HuH-7 (cell line): ENCODE measurements around the gene ACSM2A.
"Not testable (repeated sequence)": the region's sequence is repeated elsewhere in the genome, so short reads cannot be mapped to it uniquely, and the experiment has no call there.

Experiments used
- DNase-seq: peaks from one replicate; pipeline ENCODE4 v3.0.0; 2011; ENCODE audit warnings: low spot score

Gene ACSM2A, protein sequence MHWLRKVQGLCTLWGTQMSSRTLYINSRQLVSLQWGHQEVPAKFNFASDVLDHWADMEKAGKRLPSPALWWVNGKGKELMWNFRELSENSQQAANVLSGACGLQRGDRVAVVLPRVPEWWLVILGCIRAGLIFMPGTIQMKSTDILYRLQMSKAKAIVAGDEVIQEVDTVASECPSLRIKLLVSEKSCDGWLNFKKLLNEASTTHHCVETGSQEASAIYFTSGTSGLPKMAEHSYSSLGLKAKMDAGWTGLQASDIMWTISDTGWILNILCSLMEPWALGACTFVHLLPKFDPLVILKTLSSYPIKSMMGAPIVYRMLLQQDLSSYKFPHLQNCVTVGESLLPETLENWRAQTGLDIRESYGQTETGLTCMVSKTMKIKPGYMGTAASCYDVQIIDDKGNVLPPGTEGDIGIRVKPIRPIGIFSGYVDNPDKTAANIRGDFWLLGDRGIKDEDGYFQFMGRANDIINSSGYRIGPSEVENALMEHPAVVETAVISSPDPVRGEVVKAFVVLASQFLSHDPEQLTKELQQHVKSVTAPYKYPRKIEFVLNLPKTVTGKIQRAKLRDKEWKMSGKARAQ

DNA sequence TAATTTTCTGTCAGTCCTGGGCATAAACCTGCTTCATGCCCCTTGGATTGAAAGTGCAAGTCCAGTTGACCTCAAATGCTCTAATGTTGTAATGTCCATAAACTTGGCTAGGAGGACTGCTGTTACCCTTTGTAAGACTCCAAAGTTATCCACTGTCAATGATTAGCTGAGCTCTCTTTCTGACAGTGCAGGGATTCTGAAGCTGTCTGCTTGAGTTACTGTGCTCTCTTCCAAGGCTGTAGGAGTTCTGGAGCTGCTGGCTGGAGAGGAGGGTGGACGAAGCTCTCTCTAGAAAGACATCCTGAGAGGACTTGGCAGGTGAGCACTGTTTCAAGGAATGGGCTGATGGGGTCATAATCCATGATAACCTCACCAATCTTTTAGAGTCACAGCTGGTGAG lies at the start of gene ACSM2A:
Gene ACSM2A (plus strand): TSS at position 158 of the 400 bp plus-strand sequence. CDS start 8,594 bp downstream, outside the sequence.
- DNase-seq = not testable (repeated sequence)

DNA sequence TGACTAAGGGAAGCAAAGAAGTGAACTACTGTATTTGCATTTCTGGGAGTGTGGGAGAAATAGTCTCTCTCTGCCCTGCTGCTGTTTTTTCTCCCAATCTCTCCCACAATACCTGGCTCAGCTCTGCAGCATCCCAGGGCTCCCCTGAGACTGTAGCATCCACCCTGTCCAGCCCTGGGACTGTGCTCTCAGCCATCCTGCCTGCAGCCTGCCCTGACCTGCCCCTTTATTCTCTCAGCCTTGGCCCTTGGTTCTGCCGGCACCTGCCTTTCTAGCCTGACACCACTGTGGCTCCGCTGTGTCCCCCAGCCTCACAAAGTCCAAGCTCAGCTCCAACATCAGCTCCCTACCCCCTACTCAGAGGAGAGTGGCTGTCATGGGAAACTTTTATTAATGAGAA lies 48.7 kb upstream of the ACSM2A start:
- no peak for DNase-seq

DNA sequence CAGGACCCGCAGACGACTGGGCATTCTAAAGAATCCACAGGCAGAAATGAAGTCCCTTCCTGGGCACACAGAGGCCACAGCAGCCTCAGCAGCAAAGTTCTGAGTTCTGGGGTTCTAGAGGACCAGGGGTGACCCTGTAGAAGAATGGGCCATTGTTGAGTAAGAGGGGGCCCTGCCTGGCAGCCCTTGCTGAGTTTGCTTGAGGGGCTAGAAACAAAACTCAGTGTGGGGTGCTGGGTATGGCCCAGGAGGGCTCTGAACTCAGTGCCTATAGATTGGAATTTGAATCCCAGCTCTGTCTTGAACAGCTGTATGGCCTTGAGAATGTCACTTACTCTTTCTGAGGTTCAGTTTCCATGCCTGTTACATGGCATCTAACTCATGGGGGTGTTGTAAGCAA lies 46.7 kb upstream of the ACSM2A start, which contains the start of gene PDILT:
Gene PDILT (minus strand): TSS at position 101 of the 400 bp plus-strand sequence. CDS start 5,437 bp downstream, outside the sequence.
- no peak for DNase-seq

DNA sequence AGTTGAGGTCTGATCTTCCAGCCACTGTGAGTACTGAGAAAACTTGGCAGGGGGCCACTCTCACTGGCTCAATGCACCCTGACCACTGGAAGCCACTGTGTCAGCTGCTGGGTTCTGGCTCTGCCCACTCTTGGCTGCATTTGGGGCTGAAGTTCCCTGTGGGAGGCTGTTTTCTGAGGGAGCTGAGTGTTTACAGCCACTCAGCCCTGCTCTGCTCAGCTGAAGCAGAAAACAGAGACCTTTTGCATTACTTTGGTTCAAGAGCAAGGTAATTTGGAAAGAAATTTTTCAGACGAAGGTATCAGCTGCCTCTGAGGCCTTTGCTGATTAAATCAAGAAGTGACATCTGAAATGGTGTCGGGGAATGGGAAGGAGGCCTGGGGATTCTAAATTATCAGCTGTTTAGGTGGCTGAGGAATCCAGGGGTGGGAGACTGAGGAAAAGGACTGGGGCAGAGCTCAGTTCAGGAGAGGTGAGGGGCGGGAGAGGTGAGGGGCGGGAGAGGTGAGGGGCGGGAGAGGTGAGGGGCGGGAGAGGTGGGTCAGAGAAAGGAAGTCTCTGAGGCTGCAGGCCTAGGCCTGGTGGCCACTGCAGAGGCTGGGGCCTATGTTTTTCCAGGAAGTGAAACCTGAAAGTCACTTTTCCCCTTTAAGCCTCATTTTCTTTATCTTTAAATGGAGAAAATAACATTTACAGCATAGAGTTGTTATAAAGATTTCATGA lies 41.8 kb upstream of the ACSM2A start, which contains the start of gene ACSM5:
Gene ACSM5 (plus strand): TSS at position 137 of the 723 bp plus-strand sequence. CDS start 1,951 bp downstream, outside the sequence.
- DNase-seq = no peak

DNA sequence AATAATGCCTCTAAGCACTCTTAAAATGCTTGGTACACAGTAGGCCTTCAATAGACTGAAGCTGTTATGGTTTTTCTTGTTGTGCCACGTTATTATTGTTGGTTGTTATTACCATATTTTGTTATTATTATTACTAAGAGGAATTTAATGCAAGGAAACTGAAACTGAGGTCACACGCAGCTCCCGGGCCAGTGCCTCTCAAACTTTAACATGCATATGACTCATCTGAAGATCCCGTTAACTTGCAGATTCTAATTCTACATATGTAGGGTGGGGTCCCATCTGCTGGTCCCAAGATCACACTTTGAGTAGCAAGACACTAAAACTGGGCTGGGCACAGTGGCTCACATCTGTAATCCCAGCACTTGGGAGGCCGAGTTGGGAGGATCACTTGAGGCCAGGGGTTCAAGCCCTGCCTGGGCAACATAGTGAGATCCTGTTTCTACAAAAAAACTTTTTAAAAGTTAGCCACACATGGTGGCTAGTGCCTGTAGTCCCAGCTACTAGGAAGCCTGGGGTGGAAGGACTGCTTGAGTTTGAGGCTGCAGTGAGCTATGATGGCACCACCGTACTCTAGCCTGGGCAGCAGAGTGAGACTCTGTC lies 41.1 kb upstream of the ACSM2A start:
- DNase-seq = no peak

DNA sequence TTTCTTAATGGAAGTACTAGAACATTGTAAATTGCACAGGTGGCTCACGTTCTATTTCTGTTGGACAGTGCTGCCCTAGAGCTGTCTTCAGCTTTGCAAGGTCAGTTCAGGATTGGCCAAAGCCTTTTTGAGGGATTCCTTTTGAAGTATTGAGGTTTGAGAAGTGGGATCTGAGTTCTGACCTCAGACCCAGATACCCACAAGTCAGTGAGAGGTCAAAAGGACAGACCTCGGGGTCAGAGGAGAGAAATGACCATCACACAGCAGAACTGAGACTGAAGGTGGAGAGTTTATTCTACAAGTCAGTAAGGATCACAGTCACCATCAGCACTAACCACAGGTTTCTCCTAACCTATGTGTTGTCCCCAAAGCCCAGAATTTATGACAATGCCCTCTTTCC lies 40.3 kb upstream of the ACSM2A start:
- DNase-seq = no peak

DNA sequence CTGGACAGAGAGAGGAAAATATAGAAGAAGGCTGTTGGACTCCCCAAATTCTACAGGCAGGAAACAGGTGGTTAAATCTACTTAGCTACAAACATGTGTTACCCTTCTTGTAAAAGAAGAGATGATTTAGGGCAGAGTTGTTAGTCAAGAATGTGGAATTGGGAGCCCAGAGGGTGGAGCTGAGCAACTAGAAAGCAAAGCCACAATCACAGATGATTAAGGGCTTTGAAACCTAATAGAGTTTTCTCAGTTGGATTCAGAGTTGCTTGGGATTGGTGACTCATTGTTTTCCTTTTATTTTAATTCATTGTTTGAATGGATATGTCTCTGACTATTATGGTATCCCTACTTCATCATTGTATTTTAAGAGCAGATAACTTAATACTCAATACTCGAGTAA lies 35.8 kb upstream of the ACSM2A start:
- DNase-seq = no peak

DNA sequence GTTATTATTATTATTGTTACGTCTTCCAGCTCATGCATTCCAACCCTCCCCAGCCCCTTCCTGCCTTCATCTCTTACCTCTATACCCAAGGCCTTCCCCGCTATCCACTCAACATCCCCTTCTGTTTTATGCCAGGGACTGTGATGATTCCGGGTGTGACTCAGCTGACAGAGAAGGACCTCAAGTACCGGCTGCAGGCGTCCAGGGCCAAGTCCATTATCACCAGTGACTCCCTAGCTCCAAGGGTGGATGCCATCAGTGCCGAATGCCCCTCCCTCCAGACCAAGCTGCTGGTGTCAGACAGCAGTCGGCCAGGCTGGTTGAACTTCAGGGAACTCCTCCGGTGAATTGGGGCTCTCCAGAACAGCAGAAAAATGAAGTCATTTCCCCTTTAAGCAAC lies 32.2 kb upstream of the ACSM2A start:
- DNase-seq = not testable (repeated sequence)

DNA sequence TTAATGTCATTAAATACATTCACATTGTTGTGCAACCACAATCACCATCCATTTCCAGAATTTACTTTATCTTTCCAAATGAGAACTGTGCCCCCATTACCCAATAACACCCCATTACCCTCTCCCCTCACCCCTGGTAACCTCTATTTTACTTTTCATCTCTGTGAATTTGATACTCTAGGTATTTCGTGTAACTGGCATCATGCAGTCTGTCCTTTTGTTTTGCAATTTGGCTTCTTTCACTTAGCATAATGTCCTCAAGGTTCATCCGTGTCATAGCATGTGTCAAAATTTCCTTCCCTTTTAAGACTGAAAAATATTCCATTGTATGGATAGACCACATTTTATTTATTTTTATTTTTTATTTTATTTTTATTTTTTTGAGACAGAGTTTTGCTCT lies 29.6 kb upstream of the ACSM2A start:
- DNase-seq = not testable (repeated sequence)

DNA sequence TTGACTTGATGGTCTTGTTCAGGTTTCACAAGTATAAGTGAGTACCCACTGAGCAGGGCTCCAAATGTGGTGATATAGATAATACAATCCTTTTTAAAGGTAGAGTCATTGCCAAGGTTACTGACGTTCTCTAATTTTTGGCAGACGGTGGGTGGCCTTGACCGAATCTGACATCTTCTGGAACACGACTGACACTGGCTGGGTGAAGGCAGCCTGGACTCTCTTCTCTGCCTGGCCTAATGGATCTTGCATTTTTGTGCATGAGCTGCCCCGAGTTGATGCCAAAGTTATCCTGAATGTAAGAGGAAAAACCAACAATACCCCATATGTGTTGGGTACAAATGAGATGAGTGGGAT lies 27.6 kb upstream of the ACSM2A start:
- not testable (repeated sequence) for DNase-seq

DNA sequence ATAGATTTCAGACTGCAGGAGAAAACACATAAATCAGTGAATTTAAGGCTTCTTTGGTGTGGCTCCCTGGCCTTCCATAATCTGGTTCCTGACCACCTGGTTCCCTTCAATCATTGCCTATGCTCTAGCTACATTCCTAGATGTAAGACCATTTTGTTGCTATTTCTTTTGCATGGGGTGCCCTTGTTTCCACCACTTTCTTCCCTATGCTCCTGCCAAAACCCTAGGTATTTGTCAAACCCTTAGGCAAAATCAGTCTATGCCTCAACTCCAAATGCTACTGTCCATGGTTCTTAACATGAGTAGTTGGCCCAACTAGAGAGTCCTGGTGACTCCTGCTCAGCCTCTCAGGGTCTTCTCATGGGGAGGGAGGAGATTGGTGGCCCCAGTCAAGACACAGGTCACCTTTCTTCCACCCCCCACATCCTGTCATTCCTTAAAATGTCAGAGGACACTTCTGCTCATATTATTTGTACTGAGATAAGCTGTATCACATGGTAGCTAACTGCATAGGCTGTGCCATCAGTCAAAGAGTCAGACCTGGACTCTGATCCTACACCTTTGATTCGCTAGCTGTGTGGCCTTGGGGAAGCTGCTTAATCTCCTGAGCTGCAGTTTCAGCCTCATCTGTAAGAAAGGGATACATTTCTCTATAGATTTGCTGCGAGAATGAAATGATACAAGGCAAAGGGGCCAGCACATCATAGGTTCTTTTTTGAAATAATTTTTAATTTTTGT lies 27.0 kb upstream of the ACSM2A start:
- DNase-seq = no peak

DNA sequence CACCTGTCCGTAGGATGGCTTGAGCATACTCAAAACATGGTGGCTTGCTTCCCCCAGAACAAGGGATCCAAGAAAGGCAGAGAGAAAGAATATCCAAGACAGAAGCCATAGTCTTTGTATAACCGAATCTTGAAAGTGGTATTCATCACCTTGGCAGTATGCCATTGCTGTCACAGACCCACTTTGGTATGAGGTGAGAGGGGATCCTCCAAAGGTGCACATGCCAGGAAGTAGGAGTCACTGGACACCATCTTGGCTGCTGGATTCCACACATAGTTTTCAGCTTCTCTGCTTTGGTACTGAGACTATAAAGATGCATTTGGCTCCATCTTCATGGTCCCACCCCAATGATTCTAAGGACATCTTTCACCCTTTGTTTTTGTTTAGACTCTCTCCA lies 23.9 kb upstream of the ACSM2A start:
- not testable (repeated sequence) for DNase-seq

DNA sequence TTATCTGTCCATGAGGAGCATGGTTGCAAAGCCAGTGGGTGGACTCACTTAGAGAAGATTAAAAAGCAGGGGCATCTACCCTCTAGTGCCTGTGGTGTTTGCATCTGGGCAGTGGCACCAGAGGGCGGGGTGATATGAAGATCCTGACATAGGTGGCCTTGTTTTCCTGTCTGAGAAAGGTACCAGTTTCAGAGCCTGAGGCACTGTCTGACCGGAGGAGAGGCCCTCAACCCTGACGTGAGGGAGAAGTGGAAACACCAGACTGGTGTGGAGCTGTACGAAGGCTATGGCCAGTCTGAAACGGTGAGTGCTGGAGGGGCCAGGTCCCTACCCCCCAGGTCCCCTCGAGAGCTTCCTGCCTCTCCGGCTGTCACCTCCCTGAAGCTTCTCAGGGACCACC lies 21.8 kb upstream of the ACSM2A start:
- DNase-seq = not testable (repeated sequence)

DNA sequence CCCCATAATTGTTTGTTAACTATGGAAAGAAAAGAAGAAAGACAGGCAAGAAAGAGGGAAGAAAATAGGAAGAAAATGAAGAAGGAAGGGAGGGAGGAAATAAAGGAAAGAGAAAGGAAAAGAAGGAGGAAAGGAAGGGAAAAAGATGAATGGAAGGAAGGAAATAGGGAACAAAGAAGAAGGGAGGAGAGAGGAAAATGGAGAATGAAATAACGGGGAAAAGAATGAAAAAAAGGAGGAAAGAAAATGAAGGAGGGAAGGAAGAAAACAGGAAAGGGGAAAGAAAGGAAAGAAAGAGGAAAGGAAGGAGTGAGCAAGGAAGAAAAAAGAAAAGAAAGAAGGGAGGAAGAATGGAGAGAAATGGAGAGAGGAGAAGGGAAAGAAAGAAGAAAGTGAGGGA lies 20.8 kb upstream of the ACSM2A start:
- DNase-seq = not testable (repeated sequence)

DNA sequence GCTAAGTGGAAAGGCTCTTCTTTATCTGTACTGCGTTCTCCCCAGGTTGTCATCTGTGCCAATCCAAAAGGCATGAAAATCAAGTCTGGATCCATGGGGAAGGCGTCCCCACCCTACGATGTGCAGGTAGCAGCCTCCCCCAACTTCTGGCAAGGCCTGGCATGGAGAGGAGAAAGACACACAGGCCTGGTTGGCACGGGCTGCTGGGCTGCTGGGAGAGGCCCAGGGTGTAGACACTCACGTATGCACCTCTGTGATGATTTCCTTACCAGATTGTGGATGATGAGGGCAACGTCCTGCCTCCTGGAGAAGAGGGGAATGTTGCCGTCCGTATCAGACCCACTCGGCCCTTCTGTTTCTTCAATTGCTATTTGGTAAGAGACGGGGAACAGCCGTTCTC lies 20.4 kb upstream of the ACSM2A start:
- no peak for DNase-seq

DNA sequence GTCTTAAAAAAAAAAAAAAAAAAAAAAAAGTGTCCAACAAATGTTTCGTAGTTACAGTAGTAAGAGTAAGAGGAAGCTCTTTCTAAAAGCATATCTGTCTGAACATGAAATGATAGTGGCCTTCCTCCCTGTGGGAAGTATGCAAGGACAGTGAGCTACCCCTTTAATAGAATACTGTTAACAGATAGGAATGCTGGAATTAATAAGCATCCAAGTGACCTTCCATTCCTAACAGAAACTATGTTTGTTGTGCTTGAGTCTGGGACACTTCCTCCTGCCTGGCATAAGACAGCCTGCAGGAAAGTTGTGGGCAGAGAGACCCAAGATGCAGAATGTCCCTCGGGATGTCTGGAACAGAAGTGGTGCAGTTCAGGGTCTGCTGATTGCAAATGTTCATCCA lies 12.4 kb upstream of the ACSM2A start:
- DNase-seq = not testable (repeated sequence)

DNA sequence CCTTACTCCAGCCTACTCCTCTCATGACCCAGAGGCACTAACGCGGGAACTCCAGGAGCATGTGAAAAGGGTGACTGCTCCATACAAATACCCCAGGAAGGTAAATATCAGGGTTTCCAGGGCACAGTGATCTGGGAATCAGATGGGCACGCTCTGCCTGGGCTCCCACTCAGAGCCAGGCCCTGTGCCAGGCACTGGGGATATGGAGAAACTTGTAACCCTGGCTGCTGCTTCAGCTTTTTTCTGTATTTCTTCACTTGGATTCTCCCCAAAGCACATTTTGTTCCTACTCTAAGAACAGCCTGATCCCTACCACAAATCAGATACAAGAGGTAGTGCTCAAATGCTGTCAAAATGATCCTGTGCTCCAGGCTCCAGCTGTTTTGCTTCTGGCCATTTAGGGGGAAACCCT lies 11.5 kb upstream of the ACSM2A start:
- not testable (repeated sequence) for DNase-seq

DNA sequence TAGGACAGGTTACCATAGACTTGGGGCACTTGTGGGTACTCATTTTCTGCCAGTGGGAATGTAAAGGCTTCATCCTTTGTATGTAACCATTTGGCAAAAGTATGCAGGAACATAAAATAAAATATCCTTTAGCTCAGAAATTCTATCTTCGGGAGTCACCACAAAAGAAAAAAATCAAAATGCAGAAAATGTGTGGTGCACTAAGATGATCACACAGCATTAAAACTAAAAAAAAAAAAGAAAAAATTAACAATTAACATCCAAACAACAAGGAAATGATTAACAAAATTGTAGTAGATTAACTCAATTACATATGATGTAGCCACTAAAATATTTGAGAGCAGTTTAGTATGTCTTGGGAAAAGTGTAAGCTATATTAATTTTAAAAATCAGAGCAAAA lies 10.6 kb upstream of the ACSM2A start:
- DNase-seq = not testable (repeated sequence)

DNA sequence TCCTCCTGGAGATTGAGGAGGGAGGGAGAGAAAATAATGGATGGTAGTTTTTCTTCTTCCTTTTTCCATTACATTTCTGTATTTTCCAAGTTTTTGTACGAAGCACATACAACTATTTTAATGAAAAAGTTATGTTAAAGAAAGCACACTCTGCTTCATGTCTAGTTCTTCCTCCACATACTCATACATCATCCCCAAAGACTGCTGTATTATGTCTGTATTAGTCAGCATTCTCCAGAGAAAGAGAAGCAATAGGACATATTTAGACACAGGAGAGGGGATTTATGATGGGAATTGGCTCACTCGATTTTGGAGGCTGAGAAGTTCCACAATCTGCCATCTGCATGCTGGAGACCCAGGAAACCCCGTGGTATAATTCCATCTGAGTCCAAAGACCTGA lies 10.1 kb upstream of the ACSM2A start:
- DNase-seq = no peak

DNA sequence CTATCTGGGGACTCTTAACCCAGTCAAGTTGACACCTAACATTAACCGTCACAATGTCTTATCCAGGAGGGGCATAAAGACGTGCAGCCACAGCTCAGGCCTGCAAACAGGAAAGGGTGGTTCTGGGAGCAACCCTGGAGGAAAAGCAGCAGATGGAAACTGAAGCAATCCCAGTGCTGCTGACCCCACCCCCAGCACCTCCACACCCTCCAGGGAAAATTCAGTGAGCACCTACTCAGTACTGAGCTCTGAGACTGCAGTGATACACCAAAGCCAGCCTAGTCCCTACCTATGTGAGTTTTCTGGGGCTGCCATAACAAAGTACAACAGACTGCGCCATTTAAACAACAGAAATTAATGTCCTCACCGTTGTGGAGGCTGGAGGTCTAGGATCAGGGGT lies 9.5 kb upstream of the ACSM2A start:
- not testable (repeated sequence) for DNase-seq

DNA sequence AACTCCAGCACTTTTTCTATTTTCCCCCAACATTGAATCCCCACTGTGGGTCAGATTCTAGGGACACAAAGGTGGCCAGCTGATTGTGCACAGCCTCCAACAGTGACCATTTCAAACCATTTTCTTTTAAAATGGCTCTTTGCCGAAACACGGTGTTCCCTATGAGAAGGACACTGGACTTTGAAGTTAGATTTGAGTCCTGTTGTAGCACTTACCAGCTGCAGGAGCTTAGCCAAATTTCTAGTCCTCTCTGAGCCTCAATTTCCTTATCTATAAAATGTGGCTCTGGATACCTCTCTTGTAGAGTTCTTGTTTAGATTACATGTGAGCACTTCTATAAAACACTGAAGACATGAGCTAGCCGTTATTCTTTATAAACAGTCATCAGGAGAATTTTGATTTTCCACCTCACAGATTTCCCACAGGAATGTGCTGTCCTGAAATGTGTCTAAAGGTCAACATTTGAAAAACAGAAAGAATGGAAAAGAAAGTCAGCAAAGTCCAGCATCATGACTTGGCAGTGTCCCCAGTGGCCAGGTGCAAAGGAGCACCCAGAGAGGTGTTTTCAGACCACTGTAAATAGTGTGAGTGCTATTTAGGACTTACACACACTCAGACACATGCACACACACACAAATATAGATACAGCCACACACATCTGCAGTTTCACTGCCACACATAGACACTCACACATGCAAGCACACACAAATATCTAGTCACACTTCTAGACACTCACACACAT lies 4.5 kb upstream of the ACSM2A start:
- not testable (repeated sequence) for DNase-seq
